Measurements from ENCODE around the gene NES. TPM values are rescaled to one million over a fixed set of nuclear protein-coding genes. Genes with fewer than 3 reads are reported as not detected.

The NES gene
- total RNA-seq, 1 experiment from 2014 or later: 56.3 TPM

DNA sequence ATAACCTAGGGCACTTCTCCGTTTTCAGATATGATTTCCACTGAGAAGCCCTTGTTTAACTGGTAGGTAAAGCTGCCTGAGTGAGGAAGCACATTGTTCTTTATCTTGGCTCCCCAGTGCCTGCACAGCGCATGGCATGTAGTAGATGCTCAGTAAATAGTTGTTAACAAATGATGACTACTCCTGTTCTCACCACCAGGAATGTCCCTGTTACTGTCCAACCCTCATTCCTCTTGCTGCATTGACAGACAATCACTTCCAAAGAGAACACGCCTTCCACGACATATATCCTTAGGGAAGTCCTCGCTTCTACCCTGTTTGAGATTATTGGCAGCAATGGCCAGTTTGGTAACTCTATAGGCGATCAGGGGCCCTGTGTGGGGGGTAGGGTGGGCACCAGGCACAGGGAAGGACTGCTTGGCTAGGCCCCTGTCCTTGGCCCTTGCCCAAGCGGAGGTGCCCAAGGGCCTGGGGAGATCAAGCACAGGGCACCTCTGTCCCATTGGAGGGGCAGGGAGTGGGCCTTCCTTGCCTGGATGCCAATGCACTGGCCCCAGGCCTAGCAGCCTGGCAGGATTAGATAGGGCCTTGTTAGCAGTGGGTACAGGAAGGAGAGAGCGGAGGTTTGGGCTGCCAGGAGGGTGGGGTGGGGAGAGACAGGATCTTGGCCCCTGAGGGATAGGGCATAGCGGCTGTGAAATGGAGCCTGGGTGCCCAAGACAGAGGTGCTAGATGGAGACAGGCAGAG lies 10.2 kb downstream of the NES start:
- BruUV-seq (replicated peaks): no TSS peak
- no peak for ATAC-seq
- intact Hi-C loops (cut with micrococcal nuclease; ENCODE audit: unreplicated experiment): no loop called here
- H3K27me3 ChIP-seq (ENCODE audit: control insufficient read depth, insufficient read depth, low read length): no peaks in the 10 kb centered on the region
- DNase-seq (ENCODE audit: low read depth, low spot score): no peak
- H3K4me3 ChIP-seq (ENCODE audit: low read depth in 2 of 2, low read length in 2 of 2): no peak overlapping the region
- in situ Hi-C loops (cut with HindIII; ENCODE audit: low pct_unique_long_range_greater_than_20kb, low sequenced_read_pairs): no loop called here
- H3K4me1 ChIP-seq (ENCODE audit: control insufficient read depth, insufficient read depth, low read length): peaks cover 63% of the 10 kb centered on the region
- H3K36me3 ChIP-seq (ENCODE audit: control insufficient read depth, insufficient read depth, low read length): no peaks in the 10 kb centered on the region
- ChIA-PET CTCF (interaction anchor here (0.6 to 0.9 kb wide), 2 partner anchors 10 to 25 kb away, joined by 3 to 4 read pairs; no protein-coding TSS in a partner anchor), POLR2A (interaction anchor here (0.6 kb wide), 1 partner anchor 100 kb away, joined by 3 read pairs; no protein-coding TSS in a partner anchor)
- peak overlapping the region; percentile 56 for H3K27ac ChIP-seq (ENCODE audit: low read length)
- no peaks in the 10 kb centered on the region for H3K9me3 ChIP-seq (ENCODE audit: control insufficient read depth, insufficient read depth, low read depth, low read length)
- no peak for TF ChIP-seq TCF7L2 (IDR thresholded peaks at IDR 0.05; ENCODE audit: low read depth, low read length)
- TF ChIP-seq, protein P1, sequence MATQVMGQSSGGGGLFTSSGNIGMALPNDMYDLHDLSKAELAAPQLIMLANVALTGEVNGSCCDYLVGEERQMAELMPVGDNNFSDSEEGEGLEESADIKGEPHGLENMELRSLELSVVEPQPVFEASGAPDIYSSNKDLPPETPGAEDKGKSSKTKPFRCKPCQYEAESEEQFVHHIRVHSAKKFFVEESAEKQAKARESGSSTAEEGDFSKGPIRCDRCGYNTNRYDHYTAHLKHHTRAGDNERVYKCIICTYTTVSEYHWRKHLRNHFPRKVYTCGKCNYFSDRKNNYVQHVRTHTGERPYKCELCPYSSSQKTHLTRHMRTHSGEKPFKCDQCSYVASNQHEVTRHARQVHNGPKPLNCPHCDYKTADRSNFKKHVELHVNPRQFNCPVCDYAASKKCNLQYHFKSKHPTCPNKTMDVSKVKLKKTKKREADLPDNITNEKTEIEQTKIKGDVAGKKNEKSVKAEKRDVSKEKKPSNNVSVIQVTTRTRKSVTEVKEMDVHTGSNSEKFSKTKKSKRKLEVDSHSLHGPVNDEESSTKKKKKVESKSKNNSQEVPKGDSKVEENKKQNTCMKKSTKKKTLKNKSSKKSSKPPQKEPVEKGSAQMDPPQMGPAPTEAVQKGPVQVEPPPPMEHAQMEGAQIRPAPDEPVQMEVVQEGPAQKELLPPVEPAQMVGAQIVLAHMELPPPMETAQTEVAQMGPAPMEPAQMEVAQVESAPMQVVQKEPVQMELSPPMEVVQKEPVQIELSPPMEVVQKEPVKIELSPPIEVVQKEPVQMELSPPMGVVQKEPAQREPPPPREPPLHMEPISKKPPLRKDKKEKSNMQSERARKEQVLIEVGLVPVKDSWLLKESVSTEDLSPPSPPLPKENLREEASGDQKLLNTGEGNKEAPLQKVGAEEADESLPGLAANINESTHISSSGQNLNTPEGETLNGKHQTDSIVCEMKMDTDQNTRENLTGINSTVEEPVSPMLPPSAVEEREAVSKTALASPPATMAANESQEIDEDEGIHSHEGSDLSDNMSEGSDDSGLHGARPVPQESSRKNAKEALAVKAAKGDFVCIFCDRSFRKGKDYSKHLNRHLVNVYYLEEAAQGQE (IDR thresholded peaks at IDR 0.05; ENCODE audit: insufficient read depth in 1 of 2, low read depth in 2 of 2, low read length in 1 of 2): no peak
- no peak for TF ChIP-seq SIN3A (IDR thresholded peaks at IDR 0.05; ENCODE audit: borderline replicate concordance, insufficient read depth, low read depth, low read length)
- TF ChIP-seq POLR2AphosphoS5 (IDR thresholded peaks at IDR 0.05; ENCODE audit: low read depth, low read length): no peak
- TF ChIP-seq, protein P2, sequence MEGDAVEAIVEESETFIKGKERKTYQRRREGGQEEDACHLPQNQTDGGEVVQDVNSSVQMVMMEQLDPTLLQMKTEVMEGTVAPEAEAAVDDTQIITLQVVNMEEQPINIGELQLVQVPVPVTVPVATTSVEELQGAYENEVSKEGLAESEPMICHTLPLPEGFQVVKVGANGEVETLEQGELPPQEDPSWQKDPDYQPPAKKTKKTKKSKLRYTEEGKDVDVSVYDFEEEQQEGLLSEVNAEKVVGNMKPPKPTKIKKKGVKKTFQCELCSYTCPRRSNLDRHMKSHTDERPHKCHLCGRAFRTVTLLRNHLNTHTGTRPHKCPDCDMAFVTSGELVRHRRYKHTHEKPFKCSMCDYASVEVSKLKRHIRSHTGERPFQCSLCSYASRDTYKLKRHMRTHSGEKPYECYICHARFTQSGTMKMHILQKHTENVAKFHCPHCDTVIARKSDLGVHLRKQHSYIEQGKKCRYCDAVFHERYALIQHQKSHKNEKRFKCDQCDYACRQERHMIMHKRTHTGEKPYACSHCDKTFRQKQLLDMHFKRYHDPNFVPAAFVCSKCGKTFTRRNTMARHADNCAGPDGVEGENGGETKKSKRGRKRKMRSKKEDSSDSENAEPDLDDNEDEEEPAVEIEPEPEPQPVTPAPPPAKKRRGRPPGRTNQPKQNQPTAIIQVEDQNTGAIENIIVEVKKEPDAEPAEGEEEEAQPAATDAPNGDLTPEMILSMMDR (IDR thresholded peaks at IDR 0.05): no peak

DNA sequence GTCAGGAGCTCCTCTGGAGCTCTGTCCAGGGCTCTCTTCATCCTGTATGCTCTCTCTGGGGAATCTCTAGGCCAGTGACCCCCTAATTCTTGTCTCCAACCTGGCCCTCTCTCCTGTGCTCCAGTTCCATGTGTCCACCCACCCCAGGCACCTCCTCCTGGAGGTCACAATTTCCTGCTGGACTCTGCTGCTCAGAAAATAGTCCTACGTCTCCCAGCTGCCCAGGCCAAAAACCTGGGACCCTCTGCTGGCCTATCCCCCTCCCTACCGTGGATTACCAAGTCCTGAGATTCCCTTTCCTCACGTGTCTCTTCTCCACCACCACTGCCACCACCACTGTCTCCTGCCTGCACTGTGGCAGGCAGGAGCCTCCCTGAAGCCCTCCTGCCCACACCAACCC lies 11.7 kb downstream of the NES start:
- H3K4me1 ChIP-seq (ENCODE audit: control insufficient read depth, insufficient read depth, low read length): peaks cover 78% of the 10 kb centered on the region
- peak overlapping the region; percentile 98 for H3K27ac ChIP-seq (ENCODE audit: low read length)
- H3K4me3 ChIP-seq (ENCODE audit: low read depth in 2 of 2, low read length in 2 of 2): no peak overlapping the region

More for the DNA sequence above, 11.7 kb downstream of the NES start:
- ChIA-PET CTCF (interaction anchor here (0.6 to 1.4 kb wide), 4 partner anchors 11 to 166 kb away, joined by 3 to 6 read pairs (median 4); partner anchors contain the start of gene NES), POLR2A (interaction anchor here (0.6 kb wide), 1 partner anchor 16 kb away, joined by 8 read pairs; no protein-coding TSS in a partner anchor)
- DNase-seq (ENCODE audit: low read depth, low spot score) (no peak), ATAC-seq (no peak)
- H3K9me3 ChIP-seq (ENCODE audit: control insufficient read depth, insufficient read depth, low read depth, low read length): no peaks in the 10 kb centered on the region
- H3K27me3 ChIP-seq (ENCODE audit: control insufficient read depth, insufficient read depth, low read length): no peaks in the 10 kb centered on the region
- no peaks in the 10 kb centered on the region; the same call in 1 of the 2 replicates for H3K36me3 ChIP-seq (ENCODE audit: control insufficient read depth, insufficient read depth, low read length)
- TF ChIP-seq SIN3A (IDR thresholded peaks at IDR 0.05; ENCODE audit: borderline replicate concordance, insufficient read depth, low read depth, low read length) (no peak), POLR2AphosphoS5 (IDR thresholded peaks at IDR 0.05; ENCODE audit: low read depth, low read length) (no peak), TCF7L2 (IDR thresholded peaks at IDR 0.05; ENCODE audit: low read depth, low read length) (no peak)
- TF ChIP-seq, protein P1 (IDR thresholded peaks at IDR 0.05; ENCODE audit: insufficient read depth in 1 of 2, low read depth in 2 of 2, low read length in 1 of 2): no peak
- TF ChIP-seq, protein P2 (IDR thresholded peaks at IDR 0.05): no peak
- intact Hi-C loops (cut with micrococcal nuclease; ENCODE audit: unreplicated experiment): no loop called here
- no TSS peak for BruUV-seq (replicated peaks)
- in situ Hi-C loops (cut with HindIII; ENCODE audit: low pct_unique_long_range_greater_than_20kb, low sequenced_read_pairs): no loop called here
